ENCODE data around the gene MAGI2. TPM values are rescaled to one million over a fixed set of nuclear protein-coding genes. Genes with fewer than 3 reads are reported as not detected.
A peak's percentile ranks its signal among the peaks of the same experiment; 100 is the strongest.

MAGI2 gene
- total RNA-seq, 6 experiments from 2014 or later = 7.1 to 9.8 (median 8.5) TPM

DNA sequence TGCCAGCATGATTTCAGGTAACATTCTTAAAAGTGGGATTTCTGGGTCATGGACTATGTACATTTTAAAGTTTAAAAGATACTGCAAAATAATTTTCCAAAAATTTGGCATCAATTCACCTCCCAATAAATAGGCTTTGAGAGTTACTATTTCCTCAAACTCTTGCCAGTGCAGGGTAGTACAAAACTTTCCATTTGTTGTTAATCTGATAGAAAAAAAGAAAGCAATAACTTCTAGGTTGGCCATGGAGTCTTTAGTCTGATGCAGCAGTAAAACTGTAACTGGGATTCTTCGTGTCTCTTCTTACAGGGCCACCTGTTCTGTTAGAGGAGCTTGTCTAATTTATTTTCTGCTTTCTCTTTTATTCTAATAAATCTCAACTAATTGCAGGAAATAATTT, 241.1 kb downstream of the MAGI2 start:
- Mint-ChIP-seq H3K27me3 (ENCODE audit: insufficient read depth) (no peaks in the 10 kb centered on the region), H3K36me3 (ENCODE audit: low read depth) (no peaks in the 10 kb centered on the region), H3K27ac (no peak overlapping the region), H3K4me3 (no peak overlapping the region), H3K9me3 (no peaks in the 10 kb centered on the region), H3K4me1 (ENCODE audit: low read depth) (peaks cover 17% of the 10 kb centered on the region)
- DNase-seq = no peak
- TF ChIP-seq, protein P1, sequence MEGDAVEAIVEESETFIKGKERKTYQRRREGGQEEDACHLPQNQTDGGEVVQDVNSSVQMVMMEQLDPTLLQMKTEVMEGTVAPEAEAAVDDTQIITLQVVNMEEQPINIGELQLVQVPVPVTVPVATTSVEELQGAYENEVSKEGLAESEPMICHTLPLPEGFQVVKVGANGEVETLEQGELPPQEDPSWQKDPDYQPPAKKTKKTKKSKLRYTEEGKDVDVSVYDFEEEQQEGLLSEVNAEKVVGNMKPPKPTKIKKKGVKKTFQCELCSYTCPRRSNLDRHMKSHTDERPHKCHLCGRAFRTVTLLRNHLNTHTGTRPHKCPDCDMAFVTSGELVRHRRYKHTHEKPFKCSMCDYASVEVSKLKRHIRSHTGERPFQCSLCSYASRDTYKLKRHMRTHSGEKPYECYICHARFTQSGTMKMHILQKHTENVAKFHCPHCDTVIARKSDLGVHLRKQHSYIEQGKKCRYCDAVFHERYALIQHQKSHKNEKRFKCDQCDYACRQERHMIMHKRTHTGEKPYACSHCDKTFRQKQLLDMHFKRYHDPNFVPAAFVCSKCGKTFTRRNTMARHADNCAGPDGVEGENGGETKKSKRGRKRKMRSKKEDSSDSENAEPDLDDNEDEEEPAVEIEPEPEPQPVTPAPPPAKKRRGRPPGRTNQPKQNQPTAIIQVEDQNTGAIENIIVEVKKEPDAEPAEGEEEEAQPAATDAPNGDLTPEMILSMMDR (IDR thresholded peaks at IDR 0.05) = no peak

DNA sequence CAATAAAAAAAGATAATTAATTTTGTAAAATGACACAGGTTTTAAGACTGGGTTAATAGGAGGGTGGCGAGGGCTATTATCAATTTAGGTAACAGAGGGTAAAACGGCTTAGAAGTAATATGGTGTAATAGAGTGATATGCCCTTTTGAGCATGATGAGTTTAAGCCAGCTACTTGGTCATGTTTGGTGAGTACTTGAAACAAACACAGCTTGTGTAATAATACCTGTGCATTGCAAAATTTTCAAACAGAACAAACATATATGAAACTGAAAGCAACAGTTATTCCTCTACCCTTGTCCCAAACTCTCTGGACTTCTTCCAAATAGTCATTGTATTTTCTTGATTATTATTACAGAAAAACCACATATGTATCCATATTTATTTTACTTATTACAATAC, 241.7 kb downstream of the MAGI2 start:
- no peak overlapping the region for H3K4me3 Mint-ChIP-seq
- TF ChIP-seq, protein P1 (IDR thresholded peaks at IDR 0.05) = no peak
- H3K27me3 Mint-ChIP-seq (ENCODE audit: insufficient read depth) = no peaks in the 10 kb centered on the region
- no peak overlapping the region for H3K27ac Mint-ChIP-seq
- H3K4me1 Mint-ChIP-seq (ENCODE audit: low read depth) = peaks cover 13% of the 10 kb centered on the region
- DNase-seq = no peak
- H3K36me3 Mint-ChIP-seq (ENCODE audit: low read depth) = no peaks in the 10 kb centered on the region
- H3K9me3 Mint-ChIP-seq = no peaks in the 10 kb centered on the region

DNA sequence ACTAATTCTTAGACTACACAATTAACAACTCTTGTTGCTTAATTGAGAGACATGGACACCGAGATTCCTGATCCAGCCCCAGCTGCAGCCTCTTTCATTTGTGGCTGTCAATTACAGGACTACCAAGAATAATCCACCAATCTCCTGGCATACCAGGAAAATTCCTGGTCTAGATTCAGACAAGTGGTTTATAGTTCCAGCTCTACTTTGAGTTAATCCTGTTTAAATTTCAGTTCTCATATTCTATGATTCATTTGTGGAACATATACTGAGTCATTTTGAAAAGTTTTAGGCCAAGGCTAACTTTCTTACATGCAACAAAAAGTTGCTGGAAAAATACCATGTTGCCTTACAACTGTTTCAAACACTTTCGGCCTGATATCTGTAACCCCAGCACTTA, 253.5 kb downstream of the MAGI2 start:
- H3K27me3 Mint-ChIP-seq (ENCODE audit: insufficient read depth) = no peaks in the 10 kb centered on the region; the same call in 1 of the 2 replicates
- DNase-seq = peak; percentile 54
- H3K27ac Mint-ChIP-seq = peak overlapping the region; percentile 73

DNA sequence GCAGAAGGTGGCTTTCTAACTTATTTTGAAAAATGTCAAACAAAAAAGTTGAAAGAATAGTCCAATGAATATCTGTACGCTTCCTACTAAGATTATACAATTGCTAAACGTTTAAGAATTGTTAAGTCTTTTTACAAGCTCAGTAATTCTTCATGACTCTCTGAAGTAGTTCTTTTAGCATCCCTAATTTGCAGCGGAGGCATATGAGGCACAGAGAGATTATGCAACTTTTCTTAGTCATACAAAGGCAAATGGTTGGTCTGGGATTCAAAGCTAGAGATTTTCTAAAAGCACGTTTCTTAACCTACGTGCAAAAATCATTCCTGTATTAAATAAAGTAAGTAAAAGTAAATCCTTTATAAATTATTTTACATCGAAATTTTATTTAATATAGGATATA, 254.2 kb downstream of the MAGI2 start:
- Mint-ChIP-seq H3K4me1 (ENCODE audit: low read depth) (peaks cover 46% of the 10 kb centered on the region), H3K4me3 (peak overlapping the region; percentile 19; the same call in 1 of the 2 replicates), H3K36me3 (ENCODE audit: low read depth) (peaks cover 13% of the 10 kb centered on the region), H3K27ac (peak overlapping the region; percentile 73), H3K27me3 (ENCODE audit: insufficient read depth) (no peaks in the 10 kb centered on the region; the same call in 1 of the 2 replicates), H3K9me3 (no peaks in the 10 kb centered on the region)
- peak; percentile 90 for DNase-seq
- TF ChIP-seq, protein P1 (IDR thresholded peaks at IDR 0.05) = no peak

More for the DNA sequence above, 253.5 kb downstream of the MAGI2 start:
- Mint-ChIP-seq H3K4me3 (peak overlapping the region; percentile 19), H3K9me3 (no peaks in the 10 kb centered on the region), H3K36me3 (ENCODE audit: low read depth) (peaks cover 13% of the 10 kb centered on the region), H3K4me1 (ENCODE audit: low read depth) (peaks cover 53% of the 10 kb centered on the region)
- TF ChIP-seq, protein P1 (IDR thresholded peaks at IDR 0.05) = no peak

DNA sequence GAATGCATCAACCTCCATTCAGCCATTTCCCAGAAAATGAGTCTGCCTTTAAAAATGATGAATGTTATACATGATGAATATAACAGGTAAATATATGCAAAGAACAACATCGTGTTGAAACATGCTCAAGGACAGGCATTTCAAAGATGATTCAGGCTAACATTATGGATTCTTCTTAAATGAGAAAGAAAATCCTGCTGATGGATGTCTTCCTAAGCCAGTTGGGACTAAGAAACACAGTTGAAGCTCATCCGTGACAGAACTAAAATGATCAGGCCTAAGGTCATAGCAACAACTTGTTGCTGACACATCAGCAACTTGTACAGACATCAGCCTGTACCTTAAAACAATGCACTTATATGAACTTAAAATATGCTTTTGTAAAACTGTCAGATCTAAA, 267.9 kb downstream of the MAGI2 start:
- peaks cover 19% of the 10 kb centered on the region for H3K36me3 Mint-ChIP-seq (ENCODE audit: low read depth)
- TF ChIP-seq, protein P1 (IDR thresholded peaks at IDR 0.05) = no peak
- no peak for DNase-seq
- H3K27me3 Mint-ChIP-seq (ENCODE audit: insufficient read depth) = no peaks in the 10 kb centered on the region
- H3K4me3 Mint-ChIP-seq = no peak overlapping the region
- H3K4me1 Mint-ChIP-seq (ENCODE audit: low read depth) = peaks cover 12% of the 10 kb centered on the region; the same call in 1 of the 2 replicates
- peaks cover 3% of the 10 kb centered on the region for H3K9me3 Mint-ChIP-seq
- no peak overlapping the region for H3K27ac Mint-ChIP-seq

DNA sequence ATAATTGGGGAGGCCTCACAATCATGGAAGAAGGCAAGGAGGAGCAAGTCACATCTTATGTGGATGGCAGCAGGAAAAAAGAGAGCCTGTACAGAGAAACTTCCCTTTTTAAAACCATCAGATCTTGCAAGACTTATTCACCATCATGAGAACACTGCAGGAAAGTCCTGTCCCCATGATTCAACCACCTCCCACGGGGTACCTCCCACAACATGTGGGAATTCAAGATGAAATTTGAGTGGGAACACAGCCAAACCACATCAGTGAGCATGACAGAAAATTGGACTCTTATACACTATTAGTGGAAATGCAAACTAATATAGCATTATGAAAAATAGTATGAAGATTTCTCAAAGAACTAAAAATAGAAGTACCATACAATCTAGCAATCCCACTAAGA, 271.2 kb downstream of the MAGI2 start:
- no peak overlapping the region for H3K4me3 Mint-ChIP-seq

More for the DNA sequence above, 271.2 kb downstream of the MAGI2 start:
- Mint-ChIP-seq H3K36me3 (ENCODE audit: low read depth) (peaks cover 27% of the 10 kb centered on the region), H3K27me3 (ENCODE audit: insufficient read depth) (no peaks in the 10 kb centered on the region), H3K9me3 (peaks cover 6% of the 10 kb centered on the region), H3K27ac (no peak overlapping the region), H3K4me1 (ENCODE audit: low read depth) (peaks cover 16% of the 10 kb centered on the region; the same call in 1 of the 2 replicates)
- peak; percentile 19 for DNase-seq
- TF ChIP-seq, protein P1 (IDR thresholded peaks at IDR 0.05) = no peak

Data from HFFc6 (cell line).